ENCODE measurements around the gene GPR152. TPM values are rescaled to one million over a fixed set of nuclear protein-coding genes. Genes with fewer than 3 reads are reported as not detected.
A peak's percentile ranks its signal among the peaks of the same experiment; 100 is the strongest.
"Not testable (repeated sequence)": the region's sequence is repeated elsewhere in the genome, so short reads cannot be mapped to it uniquely, and the experiment has no call there.

The GPR152 gene
- total RNA-seq, 1 donor from 2014 or later: not detected

DNA sequence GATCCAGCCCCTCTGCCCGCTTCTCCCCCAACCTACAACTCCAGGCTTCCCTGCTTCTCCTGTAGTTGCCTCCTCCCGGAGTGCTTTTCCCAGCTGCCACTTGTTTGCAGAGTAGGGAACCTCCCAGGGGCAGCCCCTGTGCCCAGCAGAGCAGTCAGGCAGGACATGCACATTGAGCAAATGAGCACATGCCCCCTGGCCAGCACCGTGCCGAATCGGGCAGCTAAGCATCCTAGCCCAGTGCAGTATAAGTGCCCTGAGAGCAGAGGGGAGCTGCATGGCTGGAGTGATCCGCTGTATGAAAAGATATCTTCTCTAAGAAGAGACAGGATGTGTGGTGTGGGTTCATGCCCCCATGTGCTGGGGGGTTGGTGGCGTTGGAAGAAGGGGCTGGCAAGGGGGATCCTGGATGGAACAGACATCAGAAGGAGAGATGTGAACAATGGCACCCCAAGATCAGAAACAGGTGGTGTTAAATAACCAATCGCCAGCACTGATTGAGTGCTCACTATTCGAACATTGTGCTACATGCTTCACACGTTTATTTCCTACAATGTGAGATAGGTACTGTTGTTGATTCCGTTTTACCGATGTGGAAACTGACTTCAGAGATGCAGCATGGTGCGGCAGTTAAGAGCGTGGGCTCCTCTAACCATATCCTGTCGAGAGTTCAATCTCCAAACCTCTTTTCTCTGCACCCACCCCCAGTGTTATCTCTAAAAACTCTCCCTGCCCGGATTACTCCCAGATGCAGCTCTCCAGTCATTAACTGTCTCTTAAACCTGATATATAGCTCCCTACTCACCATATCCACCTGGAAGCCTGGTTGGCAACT is 31.5 kb upstream of the GPR152 start:
- Mint-ChIP-seq H3K9me3 (no peaks in the 10 kb centered on the region), H3K4me3 (peak overlapping the region; percentile 96), H3K4me1 (ENCODE audit: unreplicated experiment) (peaks cover 31% of the 10 kb centered on the region), H3K27me3 (peaks cover 3% of the 10 kb centered on the region), H3K36me3 (peaks cover 9% of the 10 kb centered on the region), H3K27ac (peak overlapping the region; percentile 50)
- DNase-seq (ENCODE audit: extremely low spot score, unreplicated experiment): no peak
- TF ChIP-seq, protein P1, sequence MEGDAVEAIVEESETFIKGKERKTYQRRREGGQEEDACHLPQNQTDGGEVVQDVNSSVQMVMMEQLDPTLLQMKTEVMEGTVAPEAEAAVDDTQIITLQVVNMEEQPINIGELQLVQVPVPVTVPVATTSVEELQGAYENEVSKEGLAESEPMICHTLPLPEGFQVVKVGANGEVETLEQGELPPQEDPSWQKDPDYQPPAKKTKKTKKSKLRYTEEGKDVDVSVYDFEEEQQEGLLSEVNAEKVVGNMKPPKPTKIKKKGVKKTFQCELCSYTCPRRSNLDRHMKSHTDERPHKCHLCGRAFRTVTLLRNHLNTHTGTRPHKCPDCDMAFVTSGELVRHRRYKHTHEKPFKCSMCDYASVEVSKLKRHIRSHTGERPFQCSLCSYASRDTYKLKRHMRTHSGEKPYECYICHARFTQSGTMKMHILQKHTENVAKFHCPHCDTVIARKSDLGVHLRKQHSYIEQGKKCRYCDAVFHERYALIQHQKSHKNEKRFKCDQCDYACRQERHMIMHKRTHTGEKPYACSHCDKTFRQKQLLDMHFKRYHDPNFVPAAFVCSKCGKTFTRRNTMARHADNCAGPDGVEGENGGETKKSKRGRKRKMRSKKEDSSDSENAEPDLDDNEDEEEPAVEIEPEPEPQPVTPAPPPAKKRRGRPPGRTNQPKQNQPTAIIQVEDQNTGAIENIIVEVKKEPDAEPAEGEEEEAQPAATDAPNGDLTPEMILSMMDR (conservative IDR thresholded peaks at IDR 0.05): no peak

DNA sequence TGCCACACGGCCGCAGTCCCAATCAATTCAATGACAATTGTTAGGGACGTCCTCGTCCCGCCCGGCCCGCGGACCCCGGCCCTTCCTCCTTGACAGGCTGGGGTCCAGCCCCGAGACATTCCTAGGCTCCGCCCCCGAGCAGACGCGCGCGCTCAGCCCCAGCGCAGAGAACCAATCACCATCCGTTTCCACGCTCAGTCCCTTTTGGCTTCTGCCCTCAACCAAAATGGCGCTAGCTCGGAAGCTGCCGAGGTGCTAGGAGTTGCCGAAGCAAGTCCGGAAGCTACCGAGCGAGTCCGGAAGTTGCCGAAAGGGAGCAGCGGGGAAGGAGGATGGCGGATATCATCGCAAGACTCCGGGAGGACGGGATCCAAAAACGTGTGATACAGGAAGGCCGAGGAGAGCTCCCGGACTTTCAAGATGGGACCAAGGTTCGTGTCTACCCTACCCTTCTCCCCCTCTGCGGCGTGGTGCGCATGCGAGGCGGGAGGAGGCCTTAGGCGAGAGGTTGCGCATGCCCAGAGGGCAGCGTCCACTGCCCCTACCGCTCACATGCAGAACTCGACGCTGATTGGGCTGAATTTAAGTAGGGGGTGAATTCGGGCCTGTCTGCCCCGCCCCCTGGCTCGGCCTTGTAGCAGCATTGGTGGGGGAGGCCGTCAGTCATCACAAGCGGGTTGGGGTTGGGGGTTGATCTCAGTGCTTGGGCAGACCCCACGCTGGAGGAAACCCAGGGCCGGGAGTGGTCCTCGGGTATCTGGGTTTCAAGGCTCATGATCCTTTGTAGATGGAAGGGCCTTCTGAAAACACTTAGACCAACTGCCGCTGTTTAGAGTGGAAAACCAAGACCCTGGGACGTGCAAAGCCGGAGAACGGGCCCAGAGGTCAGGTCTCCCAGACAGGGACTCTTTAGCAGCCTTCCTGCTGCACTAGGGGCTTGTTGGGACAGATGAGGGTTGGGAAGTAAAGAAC is 30.6 kb upstream of the GPR152 start, which contains the start of gene AIP:
AIP (plus strand) TSS at position 200 of the 972 bp plus-strand sequence; CDS start at position 333, 133 bp downstream.
- TF ChIP-seq, protein P1 (conservative IDR thresholded peaks at IDR 0.05): peak; percentile 46
- no peaks in the 10 kb centered on the region for H3K9me3 Mint-ChIP-seq

DNA sequence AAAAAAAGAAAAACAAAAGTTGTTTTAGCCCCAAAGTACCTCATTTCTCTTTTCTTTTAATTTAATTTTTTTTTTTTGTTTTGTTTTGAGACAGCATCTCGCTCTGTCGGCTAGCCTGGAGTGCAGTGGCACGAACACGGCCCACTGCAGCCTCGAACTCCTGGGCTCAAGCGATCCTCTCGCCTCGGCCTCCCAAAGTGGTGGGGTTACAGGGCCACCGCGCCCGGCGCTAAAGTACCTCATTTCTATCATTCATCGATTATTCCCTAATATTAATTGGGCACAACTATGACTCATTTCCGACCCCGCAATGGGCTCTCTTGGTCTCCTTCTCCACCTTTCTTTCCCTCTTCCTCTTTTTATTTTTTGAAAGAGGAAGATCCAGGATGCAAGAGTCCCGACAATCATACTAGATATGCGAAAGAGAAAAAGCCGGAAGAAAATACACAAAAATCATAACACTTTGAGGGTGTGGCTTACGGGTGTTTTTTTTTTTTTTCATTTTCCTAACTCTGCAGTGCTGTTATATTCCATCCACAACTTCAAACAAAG is 29.8 kb upstream of the GPR152 start:
- no peak for DNase-seq (ENCODE audit: extremely low spot score, unreplicated experiment)
- peaks cover 3% of the 10 kb centered on the region for H3K27me3 Mint-ChIP-seq
- H3K27ac Mint-ChIP-seq: peak overlapping the region; percentile 92
- H3K4me3 Mint-ChIP-seq: peak overlapping the region; percentile 96
- H3K4me1 Mint-ChIP-seq (ENCODE audit: unreplicated experiment): peaks cover 31% of the 10 kb centered on the region
- TF ChIP-seq, protein P1 (conservative IDR thresholded peaks at IDR 0.05): no peak
- H3K9me3 Mint-ChIP-seq: no peaks in the 10 kb centered on the region
- H3K36me3 Mint-ChIP-seq: peaks cover 4% of the 10 kb centered on the region

More for the DNA sequence above, 30.6 kb upstream of the GPR152 start, which contains the start of gene AIP:
- Mint-ChIP-seq H3K36me3 (peaks cover 9% of the 10 kb centered on the region), H3K4me3 (peak within 1 kb of the TSS; percentile 96), H3K4me1 (ENCODE audit: unreplicated experiment) (peaks cover 31% of the 10 kb centered on the region), H3K27ac (peak within 1 kb of the TSS; percentile 92), H3K27me3 (peaks cover 3% of the 10 kb centered on the region)
- DNase-seq (ENCODE audit: extremely low spot score, unreplicated experiment): peak; percentile 97

DNA sequence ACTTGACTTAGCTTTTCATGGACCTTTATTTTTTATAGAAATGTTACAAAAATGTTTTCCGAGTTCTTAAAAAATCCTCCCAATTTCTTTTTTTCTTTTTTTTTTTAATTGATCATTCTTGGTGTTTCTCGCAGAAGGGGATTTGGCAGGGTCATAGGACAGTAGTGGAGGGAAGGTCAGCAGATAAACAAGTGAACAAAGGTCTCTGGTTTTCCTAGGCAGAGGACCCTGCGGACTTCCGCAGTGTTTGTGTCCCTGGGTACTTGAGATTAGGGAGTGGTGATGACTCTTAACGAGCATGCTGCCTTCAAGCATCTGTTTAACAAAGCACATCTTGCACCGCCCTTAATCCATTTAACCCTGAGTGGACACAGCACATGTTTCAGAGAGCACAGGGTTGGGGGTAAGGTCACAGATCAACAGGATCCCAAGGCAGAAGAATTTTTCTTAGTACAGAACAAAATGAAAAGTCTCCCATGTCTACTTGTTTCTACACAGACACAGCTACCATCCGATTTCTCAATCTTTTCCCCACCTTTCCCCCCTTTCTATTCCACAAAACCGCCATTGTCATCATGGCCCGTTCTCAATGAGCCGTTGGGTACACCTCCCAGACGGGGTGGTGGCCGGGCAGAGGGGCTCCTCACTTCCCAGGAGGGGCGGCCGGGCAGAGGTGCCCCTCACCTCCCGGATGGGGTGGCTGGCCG is 25.0 kb upstream of the GPR152 start:
- not testable (repeated sequence) for H3K27ac Mint-ChIP-seq; H3K27me3 Mint-ChIP-seq; H3K4me1 Mint-ChIP-seq (ENCODE audit: unreplicated experiment); H3K4me3 Mint-ChIP-seq; DNase-seq (ENCODE audit: extremely low spot score, unreplicated experiment); H3K36me3 Mint-ChIP-seq; H3K9me3 Mint-ChIP-seq

DNA sequence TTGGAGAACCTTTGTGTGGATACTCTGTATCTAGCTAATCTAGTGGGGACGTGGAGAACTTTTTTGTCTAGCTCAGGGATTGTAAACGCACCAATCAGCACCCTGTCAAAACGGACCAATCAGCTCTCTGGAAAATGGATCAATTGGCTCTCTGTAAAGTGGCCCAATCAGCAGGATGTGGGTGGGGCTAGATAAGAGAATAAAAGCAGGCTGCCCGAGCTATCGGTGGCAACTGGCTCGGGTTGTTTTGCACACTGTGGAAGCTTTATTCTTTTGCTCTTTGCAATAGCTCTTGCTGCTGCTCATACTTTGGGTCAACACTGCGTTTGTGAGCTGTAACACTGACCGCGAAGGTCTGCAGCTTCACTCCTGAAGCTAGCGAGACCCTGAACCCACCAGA is 24.2 kb upstream of the GPR152 start:
- not testable (repeated sequence) for H3K9me3 Mint-ChIP-seq; H3K27me3 Mint-ChIP-seq; H3K4me3 Mint-ChIP-seq; DNase-seq (ENCODE audit: extremely low spot score, unreplicated experiment); H3K4me1 Mint-ChIP-seq (ENCODE audit: unreplicated experiment); H3K36me3 Mint-ChIP-seq; H3K27ac Mint-ChIP-seq

DNA sequence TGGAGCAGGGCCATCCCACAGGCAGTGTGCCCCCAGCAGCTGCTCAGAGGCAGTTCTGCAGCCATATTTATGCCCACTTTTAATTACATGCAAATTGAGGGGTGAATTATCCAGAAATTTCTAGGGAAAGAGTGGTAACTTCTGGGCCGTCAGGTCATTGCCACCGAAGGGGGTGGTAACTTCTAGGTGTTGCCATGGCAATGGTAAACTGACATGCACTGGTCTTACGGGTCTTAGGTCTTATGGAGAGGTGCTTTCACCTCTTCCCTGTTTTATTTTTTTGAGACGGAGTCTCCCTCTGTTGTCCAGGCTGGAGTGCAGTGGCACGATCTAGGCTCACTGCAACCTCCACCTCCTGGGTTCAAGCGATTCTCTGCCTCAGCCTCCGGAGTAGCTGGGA is 20.4 kb upstream of the GPR152 start:
- TF ChIP-seq, protein P1 (conservative IDR thresholded peaks at IDR 0.05): no peak
- H3K27ac Mint-ChIP-seq: no peak overlapping the region
- H3K9me3 Mint-ChIP-seq: no peaks in the 10 kb centered on the region
- no peaks in the 10 kb centered on the region for H3K27me3 Mint-ChIP-seq
- H3K36me3 Mint-ChIP-seq: no peaks in the 10 kb centered on the region
- no peak overlapping the region for H3K4me3 Mint-ChIP-seq
- no peak for DNase-seq (ENCODE audit: extremely low spot score, unreplicated experiment)
- no peaks in the 10 kb centered on the region for H3K4me1 Mint-ChIP-seq (ENCODE audit: unreplicated experiment)

All from type B pancreatic cell (in vitro differentiated cells).